Esophagus muscularis mucosa (tissue), 4 donors: Measurements from ENCODE around the gene FAM228A.

Experiments used
- EP300 ChIP-seq: sonication (generic); formaldehyde crosslinking; IDR thresholded peaks from one replicate; pipeline ENCODE4 v1.6.1; 2017; ENCODE audit warnings: antibody characterized with exemption
- POLR2A ChIP-seq: fragments of 450-650 bp; IDR thresholded peaks from one replicate; pipeline ENCODE4 v1.6.1; 2017; ENCODE audit warnings: antibody characterized with exemption, moderate library complexity, mild to moderate bottlenecking, low read depth
- TF ChIP-seq, protein P1 (sequence below), 3 experiments: fragments of 200-600 bp in 2 of 3; fragments of 450-650 bp in 1 of 3; sonication (generic) in 2 of 3; IDR thresholded peaks; one replicate each; pipeline ENCODE4 v1.5.1; 2017 to 2019; ENCODE audit warnings: antibody characterized with exemption in 3 of 3, mild to moderate bottlenecking in 2 of 3, moderate library complexity in 1 of 3

DNA sequence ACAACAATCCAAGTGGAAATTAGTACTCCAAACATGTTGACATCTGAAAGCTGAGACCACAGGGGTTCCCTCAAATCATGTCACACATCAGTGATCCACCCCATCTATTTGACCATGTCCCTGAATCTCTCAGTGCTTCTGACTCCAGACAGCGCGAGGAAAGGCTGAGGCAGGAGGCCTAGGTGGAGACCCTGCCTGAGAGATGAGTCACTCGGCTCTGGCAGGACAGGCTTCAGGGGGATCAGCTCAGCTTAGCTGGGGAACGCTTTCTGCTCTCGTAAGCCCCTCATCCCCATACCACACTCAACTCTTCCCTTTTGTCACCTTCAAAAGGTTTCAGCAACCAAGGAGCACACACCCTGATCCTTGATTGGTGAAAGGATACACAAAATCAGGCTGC, 5.8 kb upstream of the FAM228A start:
- TF ChIP-seq, protein P1, sequence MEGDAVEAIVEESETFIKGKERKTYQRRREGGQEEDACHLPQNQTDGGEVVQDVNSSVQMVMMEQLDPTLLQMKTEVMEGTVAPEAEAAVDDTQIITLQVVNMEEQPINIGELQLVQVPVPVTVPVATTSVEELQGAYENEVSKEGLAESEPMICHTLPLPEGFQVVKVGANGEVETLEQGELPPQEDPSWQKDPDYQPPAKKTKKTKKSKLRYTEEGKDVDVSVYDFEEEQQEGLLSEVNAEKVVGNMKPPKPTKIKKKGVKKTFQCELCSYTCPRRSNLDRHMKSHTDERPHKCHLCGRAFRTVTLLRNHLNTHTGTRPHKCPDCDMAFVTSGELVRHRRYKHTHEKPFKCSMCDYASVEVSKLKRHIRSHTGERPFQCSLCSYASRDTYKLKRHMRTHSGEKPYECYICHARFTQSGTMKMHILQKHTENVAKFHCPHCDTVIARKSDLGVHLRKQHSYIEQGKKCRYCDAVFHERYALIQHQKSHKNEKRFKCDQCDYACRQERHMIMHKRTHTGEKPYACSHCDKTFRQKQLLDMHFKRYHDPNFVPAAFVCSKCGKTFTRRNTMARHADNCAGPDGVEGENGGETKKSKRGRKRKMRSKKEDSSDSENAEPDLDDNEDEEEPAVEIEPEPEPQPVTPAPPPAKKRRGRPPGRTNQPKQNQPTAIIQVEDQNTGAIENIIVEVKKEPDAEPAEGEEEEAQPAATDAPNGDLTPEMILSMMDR (IDR thresholded peaks at IDR 0.05), result no peak
- no peak for TF ChIP-seq EP300
- no peak for TF ChIP-seq POLR2A
